PC-3 (cell line): ENCODE measurements around the gene BBS4.

Experiments
- EZH2 ChIP-seq: fragments of 300-600 bp; sonication (generic); IDR thresholded peaks from one replicate; pipeline ENCODE4 v1.6.1; 2017; ENCODE audit warnings: antibody characterized with exemption, mild to moderate bottlenecking, low read length; ENCODE audit not compliant: unreplicated experiment
- TF ChIP-seq, protein P1 (sequence below): fragments of 300-600 bp; sonication (generic); conservative IDR thresholded peaks from 2 replicates; pipeline ENCODE4 v1.5.1; 2017; ENCODE audit warnings: antibody characterized with exemption, low read depth, mild to moderate bottlenecking, low read length

DNA sequence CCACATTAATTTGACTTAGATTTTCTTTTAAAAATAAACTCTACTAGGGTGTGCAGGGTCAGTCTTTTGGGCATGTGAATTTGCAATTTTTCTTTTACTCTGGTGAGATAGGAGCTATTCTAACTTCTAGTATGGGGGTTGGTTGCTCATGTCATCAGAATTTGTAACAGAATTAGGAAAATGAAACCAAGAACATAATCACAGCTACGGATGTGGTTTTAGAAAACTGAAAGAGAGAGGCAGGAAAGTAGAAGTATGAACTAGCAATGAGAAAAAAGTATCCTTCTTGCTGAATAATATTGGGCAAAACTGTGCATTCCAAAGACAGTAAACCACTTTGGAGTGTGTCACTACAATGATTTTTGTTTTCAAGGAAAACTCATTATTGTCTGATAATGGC lies 54.2 kb downstream of the BBS4 start:
- no peak for TF ChIP-seq EZH2
- TF ChIP-seq, protein P1, sequence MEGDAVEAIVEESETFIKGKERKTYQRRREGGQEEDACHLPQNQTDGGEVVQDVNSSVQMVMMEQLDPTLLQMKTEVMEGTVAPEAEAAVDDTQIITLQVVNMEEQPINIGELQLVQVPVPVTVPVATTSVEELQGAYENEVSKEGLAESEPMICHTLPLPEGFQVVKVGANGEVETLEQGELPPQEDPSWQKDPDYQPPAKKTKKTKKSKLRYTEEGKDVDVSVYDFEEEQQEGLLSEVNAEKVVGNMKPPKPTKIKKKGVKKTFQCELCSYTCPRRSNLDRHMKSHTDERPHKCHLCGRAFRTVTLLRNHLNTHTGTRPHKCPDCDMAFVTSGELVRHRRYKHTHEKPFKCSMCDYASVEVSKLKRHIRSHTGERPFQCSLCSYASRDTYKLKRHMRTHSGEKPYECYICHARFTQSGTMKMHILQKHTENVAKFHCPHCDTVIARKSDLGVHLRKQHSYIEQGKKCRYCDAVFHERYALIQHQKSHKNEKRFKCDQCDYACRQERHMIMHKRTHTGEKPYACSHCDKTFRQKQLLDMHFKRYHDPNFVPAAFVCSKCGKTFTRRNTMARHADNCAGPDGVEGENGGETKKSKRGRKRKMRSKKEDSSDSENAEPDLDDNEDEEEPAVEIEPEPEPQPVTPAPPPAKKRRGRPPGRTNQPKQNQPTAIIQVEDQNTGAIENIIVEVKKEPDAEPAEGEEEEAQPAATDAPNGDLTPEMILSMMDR = no peak
